GM12891 (cell line): ENCODE results near the gene EIF3K.

Source experiments
- POLR2A ChIP-seq: IDR thresholded peaks from 2 replicates; pipeline ENCODE4 v1.6.1; 2011; ENCODE audit warnings: low read depth, low read length, control low read depth
- POLR2AphosphoS5 ChIP-seq: IDR thresholded peaks from 2 replicates; pipeline ENCODE4 v1.6.1; 2011; ENCODE audit warnings: low read depth, low read length, control low read depth

DNA sequence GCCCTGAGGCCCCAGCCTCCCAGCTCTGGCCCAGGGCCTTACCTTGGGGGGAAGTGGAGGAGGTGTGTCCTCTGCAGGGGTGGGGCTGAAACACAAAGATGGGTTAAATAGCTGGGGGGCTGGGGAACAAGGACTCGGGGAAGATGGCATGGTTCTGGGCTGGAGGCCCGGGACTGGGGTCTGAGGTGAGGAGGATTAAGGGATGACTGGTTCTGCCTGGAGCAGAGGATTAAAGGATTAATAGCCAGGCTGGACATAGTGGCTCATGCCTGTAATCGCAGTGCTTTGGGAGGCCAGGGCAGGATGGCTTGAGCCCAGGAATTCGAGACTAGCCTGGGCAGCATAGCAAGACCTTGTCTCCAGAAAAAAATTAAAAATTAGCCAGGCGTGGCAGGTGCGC is 12.9 kb upstream of the EIF3K start:
- no peak for TF ChIP-seq POLR2AphosphoS5
- TF ChIP-seq POLR2A, result no peak
